Mononuclear cell (primary cell): ENCODE data around the gene HPSE. TPM values are rescaled to one million over a fixed set of nuclear protein-coding genes. Genes with fewer than 3 reads are reported as not detected.
"Not testable (repeated sequence)": the region's sequence is repeated elsewhere in the genome, so short reads cannot be mapped to it uniquely, and the experiment has no call there.

Source experiments
- H3K27me3 ChIP-seq: 2 replicates; pipeline ENCODE4 v1.6.0; 2011; ENCODE audit warnings: low read length, control low read depth; ENCODE audit not compliant: insufficient read depth
- H3K4me1 ChIP-seq: 2 replicates; pipeline ENCODE4 v1.5.1; 2011; ENCODE audit warnings: mild to moderate bottlenecking, low read length, control low read depth; ENCODE audit not compliant: insufficient read depth
- H3K4me3 ChIP-seq: 2 replicates; pipeline ENCODE4 v1.5.1; 2011; ENCODE audit warnings: mild to moderate bottlenecking, low read length, moderate library complexity
- H3K9me3 ChIP-seq: 2 replicates; pipeline ENCODE4 v1.5.1; 2011; ENCODE audit warnings: low read depth, mild to moderate bottlenecking, control low read depth, low read length
- total RNA-seq: library from RNA; depleted of rRNA; stranded (reverse); fragments of >200 nt; gene quantifications from one replicate; pipeline ENCODE4 v1.2.3, GENCODE V29; 2012

Gene HPSE
- total RNA-seq, 1 donor: 9.4 TPM

- no peaks in the 10 kb centered on the region for H3K4me1 ChIP-seq
- H3K27me3 ChIP-seq: no peaks in the 10 kb centered on the region
- H3K4me3 ChIP-seq: no peak overlapping the region
- no peaks in the 10 kb centered on the region for H3K9me3 ChIP-seq
Observed at GRCh38 chr4:83356899-83357661, 22.4 kb upstream of the HPSE start.

- H3K4me3 ChIP-seq: no peak overlapping the region
- H3K9me3 ChIP-seq: no peaks in the 10 kb centered on the region
- no peaks in the 10 kb centered on the region for H3K27me3 ChIP-seq
- peaks cover 5% of the 10 kb centered on the region for H3K4me1 ChIP-seq
Observed at GRCh38 chr4:83353516-83353915, 18.9 kb upstream of the HPSE start.

GRCh38 chr4:83348074-83348473, 13.4 kb upstream of the HPSE start:
- Histone ChIP-seq H3K9me3 (peaks cover 7% of the 10 kb centered on the region), H3K4me1 (peaks cover 5% of the 10 kb centered on the region), H3K4me3 (no peak overlapping the region), H3K27me3 (no peaks in the 10 kb centered on the region)

- Histone ChIP-seq H3K4me1 (peaks cover 10% of the 10 kb centered on the region), H3K27me3 (peaks cover 2% of the 10 kb centered on the region), H3K4me3 (no peak overlapping the region), H3K9me3 (peaks cover 7% of the 10 kb centered on the region)
Observed at GRCh38 chr4:83342476-83342875, 7.8 kb upstream of the HPSE start.

GRCh38 chr4:83340692-83341343, 6.2 kb upstream of the HPSE start:
- Histone ChIP-seq H3K4me1 (peaks cover 15% of the 10 kb centered on the region), H3K4me3 (no peak overlapping the region), H3K27me3 (peaks cover 2% of the 10 kb centered on the region), H3K9me3 (peaks cover 2% of the 10 kb centered on the region)

GRCh38 chr4:83339573-83339972, 4.9 kb upstream of the HPSE start:
- Histone ChIP-seq H3K9me3 (no peaks in the 10 kb centered on the region), H3K27me3 (peaks cover 2% of the 10 kb centered on the region), H3K4me3 (no peak overlapping the region), H3K4me1 (peaks cover 27% of the 10 kb centered on the region)

- Histone ChIP-seq H3K9me3 (no peaks in the 10 kb centered on the region), H3K27me3 (peaks cover 2% of the 10 kb centered on the region), H3K4me1 (peaks cover 45% of the 10 kb centered on the region), H3K4me3 (no peak overlapping the region)
Observed at GRCh38 chr4:83335701-83336100, 1.1 kb upstream of the HPSE start.

GRCh38 chr4:83331956-83332355, 2.7 kb downstream of the HPSE start:
- H3K4me1 ChIP-seq: peaks cover 68% of the 10 kb centered on the region
- H3K4me3 ChIP-seq: no peak overlapping the region
- no peaks in the 10 kb centered on the region for H3K9me3 ChIP-seq
- no peaks in the 10 kb centered on the region for H3K27me3 ChIP-seq

GRCh38 chr4:83329521-83330110, 5.0 kb downstream of the HPSE start:
- Histone ChIP-seq H3K4me3 (no peak overlapping the region), H3K4me1 (peaks cover 59% of the 10 kb centered on the region)

GRCh38 chr4:83328521-83329187, 6.0 kb downstream of the HPSE start:
- Histone ChIP-seq H3K27me3 (no peaks in the 10 kb centered on the region), H3K4me1 (peaks cover 54% of the 10 kb centered on the region), H3K4me3 (no peak overlapping the region), H3K9me3 (no peaks in the 10 kb centered on the region)

More at GRCh38 chr4:83329521-83330110, 5.0 kb downstream of the HPSE start:
- H3K9me3 ChIP-seq: no peaks in the 10 kb centered on the region
- H3K27me3 ChIP-seq: no peaks in the 10 kb centered on the region

- no peaks in the 10 kb centered on the region for H3K9me3 ChIP-seq
- H3K27me3 ChIP-seq: no peaks in the 10 kb centered on the region
- no peak overlapping the region for H3K4me3 ChIP-seq
- peaks cover 58% of the 10 kb centered on the region for H3K4me1 ChIP-seq
Observed at GRCh38 chr4:83326546-83326945, 8.1 kb downstream of the HPSE start.

- peaks cover 69% of the 10 kb centered on the region for H3K4me1 ChIP-seq
- not testable (repeated sequence) for H3K27me3 ChIP-seq, H3K9me3 ChIP-seq, H3K4me3 ChIP-seq
Observed at GRCh38 chr4:83325306-83325705, 9.3 kb downstream of the HPSE start.

- Histone ChIP-seq H3K9me3 (no peaks in the 10 kb centered on the region), H3K4me1 (peaks cover 69% of the 10 kb centered on the region), H3K27me3 (no peaks in the 10 kb centered on the region), H3K4me3 (no peak overlapping the region)
Observed at GRCh38 chr4:83323136-83323535, 11.5 kb downstream of the HPSE start.

- Histone ChIP-seq H3K9me3 (no peaks in the 10 kb centered on the region), H3K27me3 (no peaks in the 10 kb centered on the region), H3K4me1 (peaks cover 81% of the 10 kb centered on the region), H3K4me3 (no peak overlapping the region)
Observed at GRCh38 chr4:83320548-83320947, 14.1 kb downstream of the HPSE start.

GRCh38 chr4:83318666-83319065, 16.0 kb downstream of the HPSE start:
- Histone ChIP-seq H3K4me1 (peaks cover 83% of the 10 kb centered on the region), H3K9me3 (no peaks in the 10 kb centered on the region), H3K27me3 (no peaks in the 10 kb centered on the region), H3K4me3 (no peak overlapping the region)
